Loucy (cell line): Measurements from ENCODE around the gene UNC5B.

ENCODE experiments used
- CTCF ChIP-seq: fragments of 200-600 bp; sonication (generic); conservative IDR thresholded peaks from 2 replicates; pipeline ENCODE4 v1.5.1; 2014; ENCODE audit warnings: mild to moderate bottlenecking, antibody characterized with exemption, low read length
- EZH2phosphoT487 ChIP-seq: fragments of 200-600 bp; IDR thresholded peaks from 2 replicates; pipeline ENCODE4 v1.6.1; 2018; ENCODE audit warnings: antibody characterized with exemption, mild to moderate bottlenecking, moderate library complexity, borderline replicate concordance

- TF ChIP-seq CTCF (no peak), EZH2phosphoT487 (no peak)
Observed at GRCh38 chr10:71278691-71279588, 66.6 kb downstream of the UNC5B start.
